HCT116 (cell line): ENCODE results near the gene SLC13A3. TPM values are rescaled to one million over a fixed set of nuclear protein-coding genes. Genes with fewer than 3 reads are reported as not detected.

Experiments used
- ATAC-seq: fragments of 200-7000 bp; cut with Tn5 transposase; 2 replicates; pipeline ENCODE4 v1.9.1; 2020; ENCODE audit warnings: mild to moderate bottlenecking, moderate library complexity
- BruUV-seq: library from RNA; stranded (reverse); fragments of 400-500 nt; replicated peaks from 2 replicates; lab custom pipeline; 2021; lab: Mats Ljungman, UMichigan
- CTCF ChIA-PET: fragments of 300-600 bp; sonication (Branson Sonifier 250); formaldehyde crosslinking; loops from one replicate; lab custom pipeline; 2021; ENCODE audit warnings: antibody characterized with exemption; lab: Charles Lee
- POLR2A ChIA-PET: fragments of 300-600, 350-600 bp; sonication (Branson Sonifier 250); formaldehyde crosslinking; loops from one replicate; lab custom pipeline; 2021; ENCODE audit warnings: antibody characterized with exemption; lab: Charles Lee
- RAD21 ChIA-PET, 2 experiments: fragments of 300-600 bp; sonication (Branson Sonifier 250); formaldehyde crosslinking; loops; one replicate each; lab custom pipeline; 2023; ENCODE audit warnings: low total read pairs in 2 of 2; ENCODE audit not compliant: uncharacterized antibody in 2 of 2, unreplicated experiment in 2 of 2, low non-redundant PET in 1 of 2; lab: Charles Lee
- DNase-seq: peaks from one replicate; pipeline ENCODE4 v3.0.0-alpha.2; 2010; ENCODE audit warnings: low read depth, low spot score
- H2AFZ ChIP-seq: fragments of 200-600 bp; shearing (Covaris generic), sonication (generic); 2 replicates; pipeline ENCODE4 v1.6.1; 2017; ENCODE audit warnings: low read depth, mixed run types, mixed read lengths, antibody characterized with exemption, low read length; ENCODE audit not compliant: poor library complexity, severe bottlenecking
- H3K27ac ChIP-seq: 2 replicates; pipeline ENCODE4 v1.5.1; 2012; ENCODE audit warnings: low read depth, low read length
- H3K27me3 ChIP-seq: fragments of 200-600 bp; sonication (generic); 2 replicates; pipeline ENCODE4 v1.6.1; 2016; ENCODE audit warnings: mixed run types, low read length, mixed read lengths; ENCODE audit not compliant: insufficient read depth
- H3K36me3 ChIP-seq, 2 experiments: fragments of 200-500 bp in 1 of 2; fragments of 200-600 bp in 1 of 2; sonication (Bioruptor generic) in 1 of 2; sonication (generic) in 1 of 2; 2 replicates each; pipeline versions ENCODE4 v1.5.1 to v1.6.1; 2014 to 2016; ENCODE audit warnings: low read length in 2 of 2, inconsistent platforms in 1 of 2, mixed read lengths in 1 of 2, mixed run types in 1 of 2; ENCODE audit not compliant: insufficient read depth in 2 of 2, control insufficient read depth in 1 of 2
- H3K4me1 ChIP-seq, 2 experiments: fragments of 200-600 bp in 1 of 2; sonication (generic) in 1 of 2; 2 replicates each; pipeline versions ENCODE4 v1.5.1 to v1.6.1; 2012 to 2017; ENCODE audit warnings: low read length in 2 of 2, inconsistent platforms in 1 of 2, mild to moderate bottlenecking in 1 of 2, mixed read lengths in 1 of 2, mixed run types in 1 of 2, moderate library complexity in 1 of 2; ENCODE audit not compliant: insufficient read depth in 2 of 2, control insufficient read depth in 1 of 2
- H3K4me2 ChIP-seq: fragments of 200-600 bp; sonication (generic); 2 replicates; pipeline ENCODE4 v1.6.1; 2017; ENCODE audit warnings: mixed run types, low read length, mixed read lengths
- H3K4me3 ChIP-seq, 2 experiments: fragments of 200-600 bp in 1 of 2; sonication (generic) in 1 of 2; replicated peaks in 1 of 2; 2 replicates each; pipeline ENCODE4 v1.5.1; 2011 to 2016; ENCODE audit warnings: low read length in 2 of 2, control low read depth in 1 of 2, low read depth in 1 of 2, mild to moderate bottlenecking in 1 of 2, mixed read lengths in 1 of 2, mixed run types in 1 of 2
- H3K79me2 ChIP-seq: fragments of 200-600 bp; sonication (generic); 2 replicates; pipeline ENCODE4 v1.6.1; 2017; ENCODE audit warnings: mild to moderate bottlenecking, mixed run types, low read length, moderate library complexity, mixed read lengths; ENCODE audit not compliant: insufficient read depth
- H3K9ac ChIP-seq: fragments of 200-600 bp; sonication (generic); 2 replicates; pipeline ENCODE4 v1.6.1; 2016; ENCODE audit warnings: low read length, mixed read lengths
- H3K9me2 ChIP-seq: fragments of 200-600 bp; sonication (generic), shearing (Covaris generic); 2 replicates; pipeline ENCODE4 v1.6.1; 2017; ENCODE audit warnings: mixed run types, mild to moderate bottlenecking, moderate library complexity; ENCODE audit not compliant: insufficient read depth
- H3K9me3 ChIP-seq, 2 experiments: fragments of 200-500 bp in 1 of 2; fragments of 200-600 bp in 1 of 2; sonication (Bioruptor generic) in 1 of 2; sonication (generic) in 1 of 2; 2 replicates each; pipeline ENCODE4 v1.6.1; 2014 to 2017; ENCODE audit warnings: low read length in 2 of 2, mixed read lengths in 2 of 2, inconsistent platforms in 1 of 2, low read depth in 1 of 2, mild to moderate bottlenecking in 1 of 2, mixed run types in 1 of 2, moderate library complexity in 1 of 2; ENCODE audit not compliant: control insufficient read depth in 1 of 2, insufficient read depth in 1 of 2
- H4K20me1 ChIP-seq: fragments of 200-600 bp; sonication (generic), shearing (Covaris generic); 2 replicates; pipeline ENCODE4 v1.6.1; 2017; ENCODE audit warnings: mixed run types, mild to moderate bottlenecking, moderate library complexity; ENCODE audit not compliant: insufficient read depth
- RAD21 ChIP-seq: IDR thresholded peaks from 2 replicates; pipeline ENCODE4 v1.6.1; 2012; ENCODE audit warnings: low read depth, mild to moderate bottlenecking
- ZNF274 ChIP-seq: fragments of 200-500 bp; sonication (Bioruptor generic); IDR thresholded peaks from 2 replicates; pipeline ENCODE4 v1.6.1; 2014; ENCODE audit warnings: mild to moderate bottlenecking, low read depth, low read length, inconsistent platforms
- intact Hi-C: fragments of 100-400 bp; cut with micrococcal nuclease; formaldehyde crosslinking; loops from 2 replicates; pipeline ENCODE4 v1.10.0; 2022
- total RNA-seq: library from RNA; stranded (reverse); gene quantifications from one replicate; pipeline ENCODE4 v1.2.1, GENCODE V29; 2021; ENCODE audit not compliant: unreplicated experiment
- TF ChIP-seq, protein P1 (sequence below), 3 experiments: fragments of 200-600 bp in 1 of 3; sonication (generic) in 1 of 3; IDR thresholded peaks in 2 of 3; conservative IDR thresholded peaks in 1 of 3; 2 replicates each; pipeline ENCODE4 v1.5.1; 2012 to 2017; ENCODE audit warnings: low read depth in 2 of 3, low read length in 2 of 3, antibody characterized with exemption in 1 of 3, borderline replicate concordance in 1 of 3, control low read depth in 1 of 3, mild to moderate bottlenecking in 1 of 3, mixed read lengths in 1 of 3, mixed run types in 1 of 3, moderate library complexity in 1 of 3; ENCODE audit not compliant: insufficient read depth in 1 of 3

Gene SLC13A3
- total RNA-seq, 1 experiment from 2014 or later = not detected

DNA sequence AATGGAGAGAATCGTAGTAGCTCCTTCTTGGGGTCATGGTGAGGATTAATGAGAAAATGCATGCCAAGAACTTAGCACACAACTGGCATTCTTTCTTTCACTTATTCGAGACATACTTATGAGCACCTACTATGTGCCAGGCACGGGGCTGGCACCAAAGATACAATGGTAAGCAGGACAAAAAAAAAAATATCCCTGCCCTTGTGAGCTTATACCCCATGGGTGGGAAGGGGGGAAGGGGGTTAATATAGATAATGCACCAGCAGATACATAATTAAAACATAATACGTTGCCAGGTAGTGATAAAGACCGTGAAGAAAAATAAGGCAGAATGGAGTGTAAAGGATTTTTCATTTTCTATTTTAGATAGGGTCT is 8.3 kb downstream of the SLC13A3 start:
- Histone ChIP-seq H3K4me3 (no peak overlapping the region), H3K9me2 (no peaks in the 10 kb centered on the region), H2AFZ (no peak overlapping the region), H3K36me3 (no peaks in the 10 kb centered on the region), H4K20me1 (no peaks in the 10 kb centered on the region), H3K9ac (no peak overlapping the region), H3K27me3 (peaks cover 26% of the 10 kb centered on the region; the same call in 1 of the 2 replicates), H3K4me1 (no peaks in the 10 kb centered on the region), H3K79me2 (no peaks in the 10 kb centered on the region), H3K4me2 (no peak overlapping the region), H3K9me3 (no peaks in the 10 kb centered on the region), H3K27ac (no peak overlapping the region)
- no TSS peak for BruUV-seq
- intact Hi-C loops = no loop called here
- ATAC-seq = no peak
- POLR2A ChIA-PET = no interaction called here
- no peak for DNase-seq
- CTCF ChIA-PET = no interaction called here
- TF ChIP-seq ZNF274 = no peak
- no peak for TF ChIP-seq RAD21
- RAD21 ChIA-PET = no interaction called here

DNA sequence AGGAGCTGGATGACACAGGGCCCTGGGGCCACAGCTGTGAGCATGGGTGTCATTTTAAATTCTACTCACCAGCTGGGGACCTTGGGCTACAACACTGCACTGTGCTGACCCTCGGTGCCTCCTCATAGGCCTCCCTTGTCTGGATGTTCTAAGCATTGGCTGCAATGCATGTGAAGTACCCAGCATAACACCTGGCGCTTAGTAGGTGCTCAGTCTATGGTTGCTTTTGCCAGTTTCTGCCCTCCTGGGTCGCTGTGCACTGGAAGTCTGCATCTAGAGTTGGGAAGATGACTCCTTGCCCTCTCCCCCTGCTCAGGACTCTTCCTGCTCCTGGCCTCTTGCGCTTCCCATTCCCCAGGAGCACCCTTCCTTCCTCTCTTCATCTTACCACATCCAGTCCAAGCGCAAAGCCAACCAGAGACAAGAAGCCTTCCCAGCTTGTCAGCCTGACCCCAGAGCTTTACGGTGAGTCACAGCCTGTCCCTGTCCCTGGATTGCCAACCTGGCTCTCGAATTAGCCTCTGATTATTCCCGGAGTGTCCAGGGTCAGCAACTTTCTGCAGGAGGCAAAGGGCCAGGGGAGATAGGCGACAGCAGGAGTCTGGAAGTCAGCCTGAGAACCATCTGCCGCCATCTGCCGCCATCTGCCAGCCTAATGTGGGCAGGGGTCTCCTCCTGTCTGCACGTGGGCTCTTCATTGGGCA is 8.8 kb downstream of the SLC13A3 start:
- H3K9me2 ChIP-seq = no peaks in the 10 kb centered on the region
- no peaks in the 10 kb centered on the region for H3K9me3 ChIP-seq
- H3K4me2 ChIP-seq = no peak overlapping the region
- ChIA-PET POLR2A (no interaction called here), CTCF (no interaction called here), RAD21 (no interaction called here)
- TF ChIP-seq, protein P1, sequence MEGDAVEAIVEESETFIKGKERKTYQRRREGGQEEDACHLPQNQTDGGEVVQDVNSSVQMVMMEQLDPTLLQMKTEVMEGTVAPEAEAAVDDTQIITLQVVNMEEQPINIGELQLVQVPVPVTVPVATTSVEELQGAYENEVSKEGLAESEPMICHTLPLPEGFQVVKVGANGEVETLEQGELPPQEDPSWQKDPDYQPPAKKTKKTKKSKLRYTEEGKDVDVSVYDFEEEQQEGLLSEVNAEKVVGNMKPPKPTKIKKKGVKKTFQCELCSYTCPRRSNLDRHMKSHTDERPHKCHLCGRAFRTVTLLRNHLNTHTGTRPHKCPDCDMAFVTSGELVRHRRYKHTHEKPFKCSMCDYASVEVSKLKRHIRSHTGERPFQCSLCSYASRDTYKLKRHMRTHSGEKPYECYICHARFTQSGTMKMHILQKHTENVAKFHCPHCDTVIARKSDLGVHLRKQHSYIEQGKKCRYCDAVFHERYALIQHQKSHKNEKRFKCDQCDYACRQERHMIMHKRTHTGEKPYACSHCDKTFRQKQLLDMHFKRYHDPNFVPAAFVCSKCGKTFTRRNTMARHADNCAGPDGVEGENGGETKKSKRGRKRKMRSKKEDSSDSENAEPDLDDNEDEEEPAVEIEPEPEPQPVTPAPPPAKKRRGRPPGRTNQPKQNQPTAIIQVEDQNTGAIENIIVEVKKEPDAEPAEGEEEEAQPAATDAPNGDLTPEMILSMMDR (IDR thresholded peaks at IDR 0.05 in 2 of 3, conservative IDR thresholded peaks at IDR 0.05 in 1 of 3; ENCODE audit: borderline replicate concordance in 1 of 3, insufficient read depth in 1 of 3, low read depth in 2 of 3, low read length in 2 of 3) = no peak
- DNase-seq (no peak), ATAC-seq (no peak)
- no peak overlapping the region for H3K4me3 ChIP-seq
- no peaks in the 10 kb centered on the region for H3K36me3 ChIP-seq
- BruUV-seq = no TSS peak
- no peak overlapping the region for H3K27ac ChIP-seq
- H4K20me1 ChIP-seq = no peaks in the 10 kb centered on the region
- H2AFZ ChIP-seq = no peak overlapping the region
- no peak overlapping the region for H3K9ac ChIP-seq
- intact Hi-C loops = no loop called here
- no peaks in the 10 kb centered on the region for H3K4me1 ChIP-seq
- no peaks in the 10 kb centered on the region for H3K79me2 ChIP-seq
- H3K27me3 ChIP-seq = peaks cover 20% of the 10 kb centered on the region; the same call in 1 of the 2 replicates
